Esophagus muscularis mucosa (tissue), 4 donors: ENCODE measurements around the gene TNFRSF25.

Source experiments
- CTCF ChIP-seq, 3 experiments: fragments of 200-600 bp in 2 of 3; fragments of 450-650 bp in 1 of 3; sonication (generic) in 2 of 3; IDR thresholded peaks; one replicate each; pipeline ENCODE4 v1.5.1; 2017 to 2019; ENCODE audit warnings: antibody characterized with exemption in 3 of 3, mild to moderate bottlenecking in 2 of 3, moderate library complexity in 1 of 3
- EP300 ChIP-seq: sonication (generic); formaldehyde crosslinking; IDR thresholded peaks from one replicate; pipeline ENCODE4 v1.6.1; 2017; ENCODE audit warnings: antibody characterized with exemption
- POLR2A ChIP-seq: fragments of 450-650 bp; IDR thresholded peaks from one replicate; pipeline ENCODE4 v1.6.1; 2017; ENCODE audit warnings: antibody characterized with exemption, moderate library complexity, mild to moderate bottlenecking, low read depth

- TF ChIP-seq POLR2A = no peak
- no peak for TF ChIP-seq EP300
- TF ChIP-seq CTCF (IDR thresholded peaks at IDR 0.05) = no peak
These were observed 28.7 kb upstream of the TNFRSF25 start for GRCh38 chr1:6494627-6495026.
